Progenitor cell of endocrine pancreas (in vitro differentiated cells): ENCODE data around the gene PDE1C. TPM values are rescaled to one million over a fixed set of nuclear protein-coding genes. Genes with fewer than 3 reads are reported as not detected.

Experiments used
- DNase-seq: peaks from one replicate; pipeline ENCODE4 v3.0.0; 2021; ENCODE audit warnings: low spot score; ENCODE audit not compliant: unreplicated experiment
- H3K27ac Mint-ChIP-seq: 2 replicates; pipeline ENCODE4 v1.8.0; 2021; ENCODE audit warnings: mild to moderate bottlenecking, moderate library complexity, mixed read lengths
- H3K27me3 Mint-ChIP-seq: 2 replicates; pipeline ENCODE4 v1.8.0; 2021; ENCODE audit warnings: mixed read lengths
- H3K36me3 Mint-ChIP-seq: 2 replicates; pipeline ENCODE4 v1.8.0; 2022; ENCODE audit warnings: mixed read lengths; ENCODE audit not compliant: insufficient read depth
- H3K4me1 Mint-ChIP-seq: 2 replicates; pipeline ENCODE4 v1.8.0; 2021; ENCODE audit warnings: low read depth, mixed read lengths
- H3K4me3 Mint-ChIP-seq: 2 replicates; pipeline ENCODE4 v1.8.0; 2021; ENCODE audit warnings: low read depth, mild to moderate bottlenecking, moderate library complexity, mixed read lengths
- H3K9me3 Mint-ChIP-seq: 2 replicates; pipeline ENCODE4 v1.8.0; 2021; ENCODE audit warnings: low read depth, mixed read lengths
- CTCF ChIP-seq: fragments of 200-600 bp; sonication (generic); IDR thresholded peaks from one replicate; pipeline ENCODE4 v1.5.0; 2021; ENCODE audit warnings: antibody characterized with exemption, mild to moderate bottlenecking; ENCODE audit not compliant: unreplicated experiment
- total RNA-seq: library from RNA; stranded (reverse); gene quantifications from 2 replicates; pipeline ENCODE4 v1.2.1, GENCODE V29; 2021

PDE1C gene
- total RNA-seq, 1 donor from 2014 or later = 1.7 TPM

- TF ChIP-seq CTCF = no peak
- H3K4me3 Mint-ChIP-seq = no peak overlapping the region
- peaks cover 47% of the 10 kb centered on the region for H3K27me3 Mint-ChIP-seq
- DNase-seq = no peak
- H3K27ac Mint-ChIP-seq = no peak overlapping the region
- peaks cover 9% of the 10 kb centered on the region for H3K9me3 Mint-ChIP-seq
- H3K4me1 Mint-ChIP-seq = peaks cover 9% of the 10 kb centered on the region
- peaks cover 2% of the 10 kb centered on the region for H3K36me3 Mint-ChIP-seq
These were observed 38.0 kb downstream of the PDE1C start for GRCh38 chr7:32032211-32032610.

DNA sequence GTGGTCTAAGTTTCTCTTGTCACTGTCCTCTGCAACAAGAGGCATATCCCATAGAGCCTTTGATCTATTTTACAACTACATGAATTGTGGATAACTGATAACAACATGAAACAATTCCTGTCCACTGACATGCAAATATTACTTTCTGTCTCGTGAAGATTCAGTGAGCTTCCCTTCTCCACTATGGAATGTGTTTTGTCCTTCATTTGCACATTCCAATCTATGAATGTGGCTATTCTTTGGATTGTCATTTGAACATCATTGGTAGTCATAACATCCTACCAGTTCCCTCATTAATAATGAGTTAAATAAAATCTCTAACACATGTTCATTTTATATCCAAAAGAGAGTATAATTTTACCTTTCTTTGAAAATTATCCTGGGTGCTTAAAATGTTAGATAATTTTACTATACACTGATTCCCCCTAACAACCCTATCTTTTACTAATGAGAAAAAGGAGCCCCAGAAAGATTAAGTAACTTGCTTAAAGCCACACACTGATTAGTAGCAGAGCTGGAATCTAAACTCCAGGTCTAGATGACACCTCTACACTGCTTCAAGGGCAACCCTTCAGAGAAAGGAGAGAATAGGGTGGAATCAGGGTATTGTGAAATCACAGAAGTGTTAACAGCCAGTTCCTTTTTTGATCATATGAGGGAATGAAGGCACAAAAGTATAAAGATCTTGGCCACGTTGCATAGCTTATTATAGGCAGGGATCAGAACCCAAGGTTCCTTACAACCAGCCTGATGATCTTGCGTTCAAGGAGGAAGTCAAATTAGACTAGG, 39.1 kb downstream of the PDE1C start:
- H3K27ac Mint-ChIP-seq = no peak overlapping the region
- peaks cover 2% of the 10 kb centered on the region for H3K36me3 Mint-ChIP-seq
- no peak for DNase-seq
- H3K4me3 Mint-ChIP-seq = no peak overlapping the region
- H3K27me3 Mint-ChIP-seq = peaks cover 36% of the 10 kb centered on the region
- no peak for TF ChIP-seq CTCF
- H3K9me3 Mint-ChIP-seq = peaks cover 9% of the 10 kb centered on the region
- peaks cover 8% of the 10 kb centered on the region for H3K4me1 Mint-ChIP-seq

DNA sequence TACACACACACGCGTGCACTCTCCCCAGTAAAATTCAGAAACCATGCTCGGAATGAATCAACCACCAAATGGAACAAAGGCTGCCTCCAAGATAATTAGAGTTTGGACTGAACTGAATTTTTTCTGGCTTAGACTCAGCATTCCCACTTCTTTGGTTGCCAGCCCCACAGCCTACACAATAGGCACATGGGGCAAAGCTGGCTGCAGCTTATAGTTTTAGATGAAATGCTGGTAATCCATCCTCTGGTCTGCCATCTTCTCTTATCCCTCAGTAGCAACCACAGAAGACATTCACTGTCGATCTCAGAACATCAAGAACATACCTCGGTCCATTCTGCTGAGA, 44.2 kb downstream of the PDE1C start:
- H3K4me3 Mint-ChIP-seq = no peak overlapping the region
- H3K9me3 Mint-ChIP-seq = no peaks in the 10 kb centered on the region

DNA sequence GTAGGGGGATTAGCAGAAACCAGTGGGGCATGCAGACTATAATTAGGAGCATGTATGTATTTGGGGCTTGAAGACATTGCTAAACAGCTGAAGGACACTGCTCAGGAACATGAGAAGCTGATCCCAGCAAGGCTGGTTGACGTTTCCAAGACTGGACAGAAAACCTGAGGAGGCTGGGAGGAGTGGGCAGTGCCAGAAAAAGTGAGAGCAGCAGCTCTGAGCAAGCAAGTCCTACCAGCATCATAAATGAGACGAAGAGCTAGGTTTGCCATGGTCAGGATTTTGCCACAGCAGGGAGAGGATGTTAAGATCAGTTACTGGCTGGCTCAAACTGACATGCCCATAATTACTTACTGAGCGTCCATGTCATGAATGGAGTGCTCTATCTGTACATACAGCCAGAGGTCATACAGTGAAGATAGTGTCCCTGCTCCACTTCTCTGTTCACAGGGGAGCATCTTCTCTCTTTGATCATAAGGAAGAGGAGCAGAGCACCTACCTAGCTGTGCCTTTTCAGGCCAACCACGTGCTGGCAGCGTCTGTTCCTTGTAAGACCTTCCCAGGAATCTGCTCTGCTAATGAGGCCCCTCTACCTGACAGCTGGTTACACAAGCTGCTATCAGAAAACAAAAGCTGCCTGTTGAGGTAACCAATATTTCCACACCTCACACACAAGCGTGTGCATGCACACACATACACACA, 44.7 kb downstream of the PDE1C start:
- TF ChIP-seq CTCF = no peak
- H3K27ac Mint-ChIP-seq = no peak overlapping the region
- H3K4me1 Mint-ChIP-seq = peaks cover 4% of the 10 kb centered on the region
- H3K36me3 Mint-ChIP-seq = no peaks in the 10 kb centered on the region
- peaks cover 21% of the 10 kb centered on the region for H3K27me3 Mint-ChIP-seq
- no peak overlapping the region for H3K4me3 Mint-ChIP-seq
- no peaks in the 10 kb centered on the region for H3K9me3 Mint-ChIP-seq
- no peak for DNase-seq

More for the DNA sequence above, 44.2 kb downstream of the PDE1C start:
- DNase-seq = no peak
- Mint-ChIP-seq H3K4me1 (peaks cover 4% of the 10 kb centered on the region), H3K36me3 (no peaks in the 10 kb centered on the region), H3K27me3 (peaks cover 24% of the 10 kb centered on the region), H3K27ac (no peak overlapping the region)
- no peak for TF ChIP-seq CTCF

- H3K27me3 Mint-ChIP-seq = peaks cover 11% of the 10 kb centered on the region
- H3K4me3 Mint-ChIP-seq = no peak overlapping the region
- H3K36me3 Mint-ChIP-seq = no peaks in the 10 kb centered on the region
- H3K9me3 Mint-ChIP-seq = peaks cover 1% of the 10 kb centered on the region
- peaks cover 14% of the 10 kb centered on the region for H3K4me1 Mint-ChIP-seq
- TF ChIP-seq CTCF = no peak
- no peak overlapping the region for H3K27ac Mint-ChIP-seq
- DNase-seq = no peak
These were observed 46.8 kb downstream of the PDE1C start for GRCh38 chr7:32023376-32023775.
